ENCODE results near the gene FAM180A.

DNA sequence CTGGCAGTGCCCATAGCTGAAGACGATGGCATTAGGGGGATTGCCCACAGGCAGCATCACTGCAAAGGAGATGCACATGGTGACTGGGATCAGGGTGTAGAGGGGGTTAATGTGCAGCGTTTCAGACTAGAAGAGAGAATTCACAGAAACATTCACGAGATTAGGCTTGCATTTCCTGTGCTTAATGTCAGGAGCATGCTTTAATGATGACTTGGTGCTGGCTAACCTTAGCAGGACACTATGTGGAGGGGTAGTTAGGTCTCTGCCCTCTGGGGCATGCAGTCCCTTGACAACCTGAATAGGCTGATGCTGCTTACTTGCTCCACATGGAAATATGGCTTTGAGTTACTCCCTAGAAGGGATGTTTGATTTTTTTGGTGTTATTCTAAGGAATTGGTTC, 64.5 kb downstream of the FAM180A start:
- TF ChIP-seq CTCF (conservative IDR thresholded peaks at IDR 0.05; ENCODE audit: low read depth, low read length) = no peak
- no peak for TF ChIP-seq EZH2 (IDR thresholded peaks at IDR 0.05; ENCODE audit: low read length, unreplicated experiment)

All from PC-3 (cell line).